Lung (tissue), 12 donors: ENCODE measurements around the gene SLC29A2. TPM values are rescaled to one million over a fixed set of nuclear protein-coding genes. Genes with fewer than 3 reads are reported as not detected.

Source experiments
- ATAC-seq: fragments of 200-7000 bp; cut with Tn5 transposase; one replicate; pipeline ENCODE4 v1.9.1; 2020; ENCODE audit warnings: moderate number of reproducible peaks; ENCODE audit not compliant: insufficient read depth, low FRiP score
- DNase-seq, 3 donors: peaks; one replicate each; pipeline ENCODE4 v3.0.0-alpha.2; 2013 to 2017
- H3K27ac ChIP-seq, 2 donors: one replicate each; pipeline ENCODE4 v1.5.1; 2013; ENCODE audit warnings: mild to moderate bottlenecking in 2 of 2, moderate library complexity in 2 of 2, control low read depth in 1 of 2, inconsistent platforms in 1 of 2, low read depth in 1 of 2, low read length in 1 of 2
- H3K27me3 ChIP-seq, 3 donors: one replicate each; pipeline ENCODE4 v1.5.1; 2013; ENCODE audit warnings: low read length in 2 of 3; ENCODE audit not compliant: control insufficient read depth in 3 of 3, insufficient read depth in 3 of 3
- H3K36me3 ChIP-seq, 4 donors: one replicate each; pipeline ENCODE4 v1.5.1; 2013; ENCODE audit warnings: low read length in 4 of 4, mild to moderate bottlenecking in 1 of 4, moderate library complexity in 1 of 4; ENCODE audit not compliant: control insufficient read depth in 4 of 4, insufficient read depth in 4 of 4
- H3K4me1 ChIP-seq, 5 donors: one replicate each; pipeline ENCODE4 v1.5.1; 2013; ENCODE audit warnings: low read length in 5 of 5, mild to moderate bottlenecking in 2 of 5, moderate library complexity in 1 of 5; ENCODE audit not compliant: control insufficient read depth in 5 of 5, insufficient read depth in 5 of 5
- H3K4me3 ChIP-seq: one replicate; pipeline ENCODE4 v1.5.1; 2013; ENCODE audit warnings: mild to moderate bottlenecking, control low read depth, moderate library complexity
- H3K9ac ChIP-seq, 2 donors: one replicate each; pipeline ENCODE4 v1.5.1; 2013; ENCODE audit warnings: low read length in 2 of 2, control low read depth in 1 of 2; ENCODE audit not compliant: insufficient read depth in 1 of 2
- H3K9me3 ChIP-seq, 4 donors: one replicate each; pipeline ENCODE4 v1.5.1; 2013; ENCODE audit warnings: low read length in 3 of 4, mild to moderate bottlenecking in 1 of 4, moderate library complexity in 1 of 4; ENCODE audit not compliant: control insufficient read depth in 4 of 4, insufficient read depth in 3 of 4
- WGBS, 2 donors: extraction: QIAGEN DNeasy Blood & Tissue Kit; methylation state at CpG; one replicate each; pipeline ENCODE4 v1.1.7; 2013; 5-methylcytosine and 5-hydroxymethylcytosine counted together
- polyA plus RNA-seq, 2 donors: library from polyadenylated mRNA; stranded (reverse); fragments of 200-250 nt; gene quantifications; one replicate each; pipeline ENCODE4 v1.2.1, GENCODE V29; 2013
- total RNA-seq, 2 donors: library from RNA; depleted of rRNA in 1 of 2; stranded (reverse); fragments of >200 nt in 1 of 2; gene quantifications; one replicate each; pipeline ENCODE4 v1.2.1, GENCODE V29; 2014 to 2021
- TF ChIP-seq, protein P1 (sequence below): IDR thresholded peaks from 2 replicates; pipeline ENCODE4 v1.5.1; 2012; ENCODE audit warnings: mild to moderate bottlenecking; ENCODE audit errors: control extremely low read depth, extremely low read depth
- donor health status: control.
- donor health status: control.
- donor health status: Bipolar disorder and iron deficiency.
- donor health status: healthy.
- donor health status: DM: yes; HTN: yes; CAD: no.

The SLC29A2 gene
- total and polyA plus RNA-seq, 4 donors, result 6.5 to 19.4 (median 13.7) TPM

- Histone ChIP-seq H3K36me3 (no peaks in the 10 kb centered on the region), H3K27ac (no peak overlapping the region), H3K9me3 (peaks cover 0 to 6% (median 0%) of the 10 kb centered on the region in 4 donors), H3K9ac (no peak overlapping the region), H3K4me1 (peaks cover 0 to 2% (median 0%) of the 10 kb centered on the region in 5 donors), H3K4me3 (no peak overlapping the region), H3K27me3 (peaks cover 0 to 6% (median 6%) of the 10 kb centered on the region in 3 donors)
- TF ChIP-seq, protein P1, sequence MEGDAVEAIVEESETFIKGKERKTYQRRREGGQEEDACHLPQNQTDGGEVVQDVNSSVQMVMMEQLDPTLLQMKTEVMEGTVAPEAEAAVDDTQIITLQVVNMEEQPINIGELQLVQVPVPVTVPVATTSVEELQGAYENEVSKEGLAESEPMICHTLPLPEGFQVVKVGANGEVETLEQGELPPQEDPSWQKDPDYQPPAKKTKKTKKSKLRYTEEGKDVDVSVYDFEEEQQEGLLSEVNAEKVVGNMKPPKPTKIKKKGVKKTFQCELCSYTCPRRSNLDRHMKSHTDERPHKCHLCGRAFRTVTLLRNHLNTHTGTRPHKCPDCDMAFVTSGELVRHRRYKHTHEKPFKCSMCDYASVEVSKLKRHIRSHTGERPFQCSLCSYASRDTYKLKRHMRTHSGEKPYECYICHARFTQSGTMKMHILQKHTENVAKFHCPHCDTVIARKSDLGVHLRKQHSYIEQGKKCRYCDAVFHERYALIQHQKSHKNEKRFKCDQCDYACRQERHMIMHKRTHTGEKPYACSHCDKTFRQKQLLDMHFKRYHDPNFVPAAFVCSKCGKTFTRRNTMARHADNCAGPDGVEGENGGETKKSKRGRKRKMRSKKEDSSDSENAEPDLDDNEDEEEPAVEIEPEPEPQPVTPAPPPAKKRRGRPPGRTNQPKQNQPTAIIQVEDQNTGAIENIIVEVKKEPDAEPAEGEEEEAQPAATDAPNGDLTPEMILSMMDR, result no peak
- ATAC-seq (no peak), DNase-seq (no peak)
- 66 to 77% methylated on average over 7 of the region's 7 CpGs for WGBS, 2 donors
Observed at GRCh38 chr11:66412110-66412509, 40.5 kb upstream of the SLC29A2 start.

DNA sequence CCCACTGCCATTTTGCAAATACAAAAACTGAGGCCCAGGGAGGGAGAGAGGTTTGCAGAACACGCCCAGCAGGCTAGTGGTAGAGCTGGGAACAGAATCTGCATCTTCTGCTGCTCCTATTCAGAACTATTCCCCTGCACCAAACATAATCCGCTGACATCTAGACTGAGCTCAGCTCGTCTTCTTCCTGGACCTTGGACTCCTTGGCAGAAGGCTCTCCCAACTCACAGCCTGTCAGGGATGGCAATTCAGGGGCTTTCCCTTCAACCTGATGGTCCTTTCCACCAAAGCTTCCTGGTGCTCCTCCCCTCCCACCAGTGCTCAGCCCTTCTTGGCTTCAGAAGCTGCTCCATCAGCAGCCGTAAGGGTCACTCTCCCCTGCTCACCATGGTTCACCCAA is 39.8 kb upstream of the SLC29A2 start:
- H3K36me3 ChIP-seq, result no peaks in the 10 kb centered on the region
- ATAC-seq, result no peak
- WGBS, 2 donors, result 64 to 79% methylated on average over 4 of the region's 4 CpGs
- no peak for DNase-seq
- peaks cover 0 to 6% (median 6%) of the 10 kb centered on the region in 3 donors for H3K27me3 ChIP-seq
- TF ChIP-seq, protein P1, result no peak
- no peak overlapping the region for H3K27ac ChIP-seq
- peaks cover 0 to 6% (median 0%) of the 10 kb centered on the region in 4 donors for H3K9me3 ChIP-seq
- peaks cover 0 to 2% (median 0%) of the 10 kb centered on the region in 5 donors for H3K4me1 ChIP-seq
- no peak overlapping the region for H3K9ac ChIP-seq
- no peak overlapping the region for H3K4me3 ChIP-seq

DNA sequence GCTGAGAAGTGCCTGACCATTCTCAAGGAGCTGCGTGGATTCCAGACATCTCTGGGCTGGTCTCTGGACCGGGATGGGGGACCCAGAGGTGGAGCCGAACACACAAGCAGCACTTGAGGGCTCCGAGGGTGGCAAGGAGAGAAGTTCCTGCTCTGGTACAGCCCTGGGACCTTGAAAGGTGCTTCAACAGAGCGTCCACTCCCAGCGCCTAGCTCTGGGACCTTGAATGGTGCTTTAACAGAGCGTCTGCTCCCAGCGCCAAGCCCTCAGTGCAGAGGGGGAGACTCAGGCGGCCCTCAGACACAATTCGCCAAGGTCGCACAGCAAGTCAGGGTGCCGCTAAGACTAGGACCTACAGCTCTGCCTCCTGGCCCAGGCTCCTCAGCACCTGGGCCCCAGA is 38.6 kb upstream of the SLC29A2 start:
- TF ChIP-seq, protein P1, result no peak
- H3K4me3 ChIP-seq, result no peak overlapping the region
- ATAC-seq, result no peak
- H3K9ac ChIP-seq, result no peak overlapping the region
- H3K4me1 ChIP-seq, result no peaks in the 10 kb centered on the region
- 78 to 81% methylated on average over 12 of the region's 12 CpGs for WGBS, 2 donors
- H3K27ac ChIP-seq, result no peak overlapping the region
- H3K36me3 ChIP-seq, result no peaks in the 10 kb centered on the region
- H3K27me3 ChIP-seq, result peaks cover 0 to 13% (median 6%) of the 10 kb centered on the region in 3 donors
- no peak for DNase-seq
- peaks cover 0 to 6% (median 0%) of the 10 kb centered on the region in 4 donors for H3K9me3 ChIP-seq

GRCh38 chr11:66409226-66409625 is 37.7 kb upstream of the SLC29A2 start:
- H3K27ac ChIP-seq, result no peak overlapping the region
- ATAC-seq (no peak), DNase-seq (no peak)
- peaks cover 0 to 6% (median 0%) of the 10 kb centered on the region in 4 donors for H3K9me3 ChIP-seq
- peaks cover 0 to 16% (median 6%) of the 10 kb centered on the region in 3 donors for H3K27me3 ChIP-seq
- TF ChIP-seq, protein P1, result no peak
- no peak overlapping the region for H3K9ac ChIP-seq
- no peaks in the 10 kb centered on the region for H3K36me3 ChIP-seq
- no peaks in the 10 kb centered on the region for H3K4me1 ChIP-seq
- WGBS, 2 donors, result 20 to 27% methylated on average over 11 to 15 of the region's 15 CpGs
- no peak overlapping the region for H3K4me3 ChIP-seq
